Measurements from ENCODE around the gene KRI1.

The KRI1 gene

GRCh38 chr19:10557603-10558197, 8.1 kb downstream of the KRI1 start:
- in situ Hi-C loops (cut with MboI; ENCODE audit: low pct_unique_long_range_greater_than_20kb, low sequenced_read_pairs, unreplicated experiment), result no loop called here

DNA sequence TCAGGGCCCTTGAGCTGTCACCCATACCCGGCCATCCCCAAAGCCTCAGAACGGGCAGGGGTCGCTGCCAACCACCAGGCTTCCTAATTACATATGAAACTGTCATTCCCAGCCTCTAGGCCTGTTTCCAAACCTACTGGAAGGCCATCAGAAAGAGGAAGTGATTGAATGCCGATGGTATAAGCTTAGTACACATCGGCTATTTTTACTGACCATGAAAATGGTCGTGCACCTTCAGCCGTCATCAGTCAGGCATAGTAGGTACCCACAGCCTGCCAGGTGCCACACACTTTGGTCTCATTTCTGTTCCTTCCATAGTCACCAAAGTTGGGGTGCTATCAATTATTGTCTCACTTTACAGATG, 10.2 kb downstream of the KRI1 start:
- peak; percentile 18 for DNase-seq (ENCODE audit: low spot score)
- in situ Hi-C loops (cut with MboI; ENCODE audit: low pct_unique_long_range_greater_than_20kb, low sequenced_read_pairs, unreplicated experiment), result no loop called here
- TF ChIP-seq, protein P1, sequence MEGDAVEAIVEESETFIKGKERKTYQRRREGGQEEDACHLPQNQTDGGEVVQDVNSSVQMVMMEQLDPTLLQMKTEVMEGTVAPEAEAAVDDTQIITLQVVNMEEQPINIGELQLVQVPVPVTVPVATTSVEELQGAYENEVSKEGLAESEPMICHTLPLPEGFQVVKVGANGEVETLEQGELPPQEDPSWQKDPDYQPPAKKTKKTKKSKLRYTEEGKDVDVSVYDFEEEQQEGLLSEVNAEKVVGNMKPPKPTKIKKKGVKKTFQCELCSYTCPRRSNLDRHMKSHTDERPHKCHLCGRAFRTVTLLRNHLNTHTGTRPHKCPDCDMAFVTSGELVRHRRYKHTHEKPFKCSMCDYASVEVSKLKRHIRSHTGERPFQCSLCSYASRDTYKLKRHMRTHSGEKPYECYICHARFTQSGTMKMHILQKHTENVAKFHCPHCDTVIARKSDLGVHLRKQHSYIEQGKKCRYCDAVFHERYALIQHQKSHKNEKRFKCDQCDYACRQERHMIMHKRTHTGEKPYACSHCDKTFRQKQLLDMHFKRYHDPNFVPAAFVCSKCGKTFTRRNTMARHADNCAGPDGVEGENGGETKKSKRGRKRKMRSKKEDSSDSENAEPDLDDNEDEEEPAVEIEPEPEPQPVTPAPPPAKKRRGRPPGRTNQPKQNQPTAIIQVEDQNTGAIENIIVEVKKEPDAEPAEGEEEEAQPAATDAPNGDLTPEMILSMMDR (IDR thresholded peaks at IDR 0.05; ENCODE audit: extremely low read depth, insufficient read depth, missing control alignments), result no peak

More at GRCh38 chr19:10557603-10558197, 8.1 kb downstream of the KRI1 start:
- DNase-seq (ENCODE audit: low spot score), result no peak
- TF ChIP-seq, protein P1 (IDR thresholded peaks at IDR 0.05; ENCODE audit: extremely low read depth, insufficient read depth, missing control alignments), result no peak

- peak; percentile 28 for DNase-seq (ENCODE audit: low spot score)
- in situ Hi-C loops (cut with MboI; ENCODE audit: low pct_unique_long_range_greater_than_20kb, low sequenced_read_pairs, unreplicated experiment), result no loop called here
Measured at GRCh38 chr19:10554760-10555609, 10.8 kb downstream of the KRI1 start.

DNA sequence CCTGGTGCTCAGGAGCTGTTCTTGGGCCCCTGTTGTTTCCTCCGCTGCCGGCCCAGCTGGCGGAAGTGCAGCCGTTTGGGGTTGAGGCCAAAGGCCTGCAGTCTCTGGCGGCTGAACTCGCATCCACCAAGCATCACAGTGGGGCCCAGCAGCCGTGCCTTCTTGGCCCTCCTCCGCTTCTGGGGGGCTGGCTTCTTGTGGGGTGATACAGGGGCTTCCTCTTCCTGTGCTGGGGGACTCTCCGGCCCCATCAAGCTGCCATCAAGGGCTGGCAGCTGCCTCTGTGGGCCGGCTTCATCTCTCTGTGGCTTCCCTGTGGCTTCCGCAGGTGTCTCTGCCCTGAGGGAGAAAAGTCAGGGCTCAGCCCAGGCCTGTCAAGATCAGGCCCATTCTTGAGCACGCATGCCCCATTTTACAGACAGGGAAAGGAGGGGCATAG, 11.8 kb downstream of the KRI1 start:
- TF ChIP-seq, protein P1 (IDR thresholded peaks at IDR 0.05; ENCODE audit: extremely low read depth, insufficient read depth, missing control alignments), result no peak
- in situ Hi-C loops (cut with MboI; ENCODE audit: low pct_unique_long_range_greater_than_20kb, low sequenced_read_pairs, unreplicated experiment), result no loop called here
- peak; percentile 86 for DNase-seq (ENCODE audit: low spot score)

More at GRCh38 chr19:10554760-10555609, 10.8 kb downstream of the KRI1 start:
- TF ChIP-seq, protein P1 (IDR thresholded peaks at IDR 0.05; ENCODE audit: extremely low read depth, insufficient read depth, missing control alignments), result no peak

DNA sequence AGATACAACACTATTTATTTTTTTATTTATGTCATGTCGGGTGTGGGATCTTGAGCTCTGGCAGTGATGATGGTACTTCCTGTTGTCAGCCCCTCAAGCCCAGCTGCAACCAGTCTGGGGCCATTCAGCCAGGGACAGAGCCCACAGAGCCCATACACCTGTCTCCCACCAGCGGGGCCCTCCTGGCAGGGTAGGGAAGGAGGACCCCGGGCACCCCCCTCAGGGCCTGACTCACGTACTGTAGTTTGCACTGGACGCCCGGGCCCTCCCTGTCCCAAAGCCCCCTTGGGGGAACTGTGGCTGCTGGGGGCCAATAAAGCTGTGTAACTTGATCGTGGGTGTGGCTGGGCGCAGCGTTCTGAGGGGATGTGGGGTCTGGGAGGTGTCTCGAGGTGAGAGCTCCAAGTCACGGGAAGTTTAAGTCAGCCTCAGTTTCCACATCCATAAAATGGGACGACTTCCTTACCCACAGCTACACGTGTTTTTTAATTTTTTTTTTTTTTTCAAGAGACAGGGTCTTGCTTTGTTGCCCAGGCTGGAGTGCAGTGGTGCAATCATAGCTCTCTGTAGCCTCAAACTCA, 12.6 kb downstream of the KRI1 start:
- TF ChIP-seq, protein P1 (IDR thresholded peaks at IDR 0.05; ENCODE audit: extremely low read depth, insufficient read depth, missing control alignments), result no peak
- in situ Hi-C loops (cut with MboI; ENCODE audit: low pct_unique_long_range_greater_than_20kb, low sequenced_read_pairs, unreplicated experiment), result no loop called here
- peak; percentile 32 for DNase-seq (ENCODE audit: low spot score)

DNA sequence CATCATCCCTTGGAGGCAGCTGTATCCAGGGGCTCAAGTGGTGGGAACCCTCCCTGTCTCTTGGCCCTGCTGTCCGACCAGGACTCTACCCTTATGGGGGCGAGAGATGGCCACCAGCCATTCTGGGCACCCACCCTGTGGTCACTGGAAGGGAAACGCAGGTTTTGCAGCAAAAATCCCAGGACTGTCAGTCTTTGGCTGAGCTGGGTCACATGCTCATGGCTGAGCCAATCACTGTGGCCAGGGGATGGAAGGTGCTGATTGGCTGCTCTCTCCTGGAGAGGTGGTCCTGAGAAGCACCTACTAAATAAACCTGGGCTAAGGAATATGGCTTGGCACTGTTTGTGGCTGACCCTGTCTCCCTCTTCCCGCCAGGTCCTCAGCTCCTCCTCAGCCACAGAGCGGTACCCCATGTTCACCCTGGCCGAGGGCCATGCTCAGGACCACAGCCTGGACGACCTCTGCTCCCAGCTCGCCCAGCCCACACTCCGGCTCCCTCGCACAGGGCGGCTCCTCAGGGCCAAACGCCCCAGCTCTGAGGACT, 13.2 kb downstream of the KRI1 start:
- in situ Hi-C loops (cut with MboI; ENCODE audit: low pct_unique_long_range_greater_than_20kb, low sequenced_read_pairs, unreplicated experiment), result no loop called here
- TF ChIP-seq, protein P1 (IDR thresholded peaks at IDR 0.05; ENCODE audit: extremely low read depth, insufficient read depth, missing control alignments), result no peak
- peak; percentile 46 for DNase-seq (ENCODE audit: low spot score)
